ENCODE measurements around the gene HBG2. TPM values are rescaled to one million over a fixed set of nuclear protein-coding genes. Genes with fewer than 3 reads are reported as not detected.

HBG2 gene
- total and polyA plus RNA-seq, 2 of the 8 experiments (the other 6 are each of a cell fraction or from before 2014, with no cell fraction given) = 0.23 TPM; not detected in 1

- FAIRE-seq (no peak), DNase-seq (ENCODE audit: low read depth in 1 of 2, low spot score in 2 of 2) (no peak)
- Histone ChIP-seq H3K27ac (ENCODE audit: low read depth, low read length) (no peak overlapping the region), H3K4me3 (ENCODE audit: extremely low read depth in 1 of 4, insufficient read depth in 2 of 4, low read depth in 3 of 4, low read length in 4 of 4) (no peak overlapping the region), H4K5ac (ENCODE audit: insufficient read length, low read depth, low read length) (no peak overlapping the region), H4K8ac (ENCODE audit: extremely low read depth, insufficient read depth, low read length) (no peak overlapping the region), H4K91ac (replicated peaks; ENCODE audit: insufficient read length, low read length) (no peak overlapping the region), H2BK120ac (replicated peaks; ENCODE audit: low read depth, low read length) (no peak overlapping the region), H3K9me3 (ENCODE audit: insufficient read depth in 2 of 2, low read depth in 1 of 2, low read length in 1 of 2) (no peaks in the 10 kb centered on the region), H3K9ac (replicated peaks in 1 of 4; ENCODE audit: extremely low read depth in 1 of 4, low read depth in 3 of 4, low read length in 3 of 4) (no peak overlapping the region), H3K79me2 (ENCODE audit: control insufficient read depth in 1 of 2, insufficient read depth in 2 of 2, low read length in 2 of 2) (no peaks in the 10 kb centered on the region), H3K27me3 (replicated peaks in 1 of 4; ENCODE audit: control insufficient read depth in 3 of 4, extremely low read depth in 1 of 4, insufficient read depth in 3 of 4, low read length in 3 of 4) (no peaks in the 10 kb centered on the region), H2BK5ac (ENCODE audit: low read depth, low read length) (no peak overlapping the region), H3K23me2 (ENCODE audit: low read depth, low read length) (no peaks in the 10 kb centered on the region; the same call in 1 of the 2 replicates), H3K36me3 (ENCODE audit: control insufficient read depth in 2 of 4, insufficient read depth in 4 of 4, low read length in 3 of 4) (no peaks in the 10 kb centered on the region), H2BK20ac (ENCODE audit: low read length) (no peak overlapping the region), H3K4me1 (replicated peaks in 1 of 4; ENCODE audit: control insufficient read depth in 3 of 4, insufficient read depth in 4 of 4, low read length in 3 of 4) (no peaks in the 10 kb centered on the region), H3K79me1 (ENCODE audit: low read depth, low read length) (no peaks in the 10 kb centered on the region), H2AK5ac (ENCODE audit: low read depth, low read length) (no peak overlapping the region), H2BK12ac (ENCODE audit: low read depth, low read length) (no peak overlapping the region), H3K56ac (replicated peaks; ENCODE audit: insufficient read length, low read depth, low read length) (no peak overlapping the region), H3K4me2 (ENCODE audit: insufficient read depth in 1 of 2, low read depth in 2 of 2, low read length in 2 of 2) (no peak overlapping the region), H3K18ac (ENCODE audit: extremely low read depth, low read length) (no peak overlapping the region), H2AFZ (ENCODE audit: low read length) (no peak overlapping the region), H3K4ac (replicated peaks; ENCODE audit: insufficient read length, low read depth, low read length) (no peak overlapping the region), H4K20me1 (replicated peaks in 1 of 2; ENCODE audit: control insufficient read depth in 1 of 2, insufficient read depth in 2 of 2, low read length in 2 of 2) (no peaks in the 10 kb centered on the region), H3K14ac (ENCODE audit: insufficient read length) (no peak overlapping the region), H3K23ac (ENCODE audit: insufficient read length) (no peak overlapping the region), H2BK15ac (ENCODE audit: low read length) (no peak overlapping the region)
- 91% methylated on average over 5 of the region's 5 CpGs; no CpG with 5 or more reads in 1 of the 2 experiments for WGBS, 2 experiments (ENCODE audit: extremely low coverage in 1 of 2, insufficient coverage in 1 of 2, insufficient read length in 1 of 2, insufficient replicate concordance in 2 of 2, low coverage in 1 of 2, low lambda C conversion rate in 2 of 2, missing lambda C conversion rate in 1 of 2)
- ChIA-PET POLR2A (ENCODE audit: partially characterized antibody) (no interaction called here), CTCF (ENCODE audit: partially characterized antibody) (no interaction called here)
- TF ChIP-seq SIX5 (IDR thresholded peaks at IDR 0.05; ENCODE audit: low read depth, low read length) = no peak
- TF ChIP-seq SRF (IDR thresholded peaks at IDR 0.05; ENCODE audit: low read depth, low read length) = no peak
- no peak for TF ChIP-seq CHD1 (IDR thresholded peaks at IDR 0.05; ENCODE audit: low read depth, low read length)
- TF ChIP-seq ASH2L (IDR thresholded peaks at IDR 0.05; ENCODE audit: low read length) = no peak
- TF ChIP-seq BCL11A (IDR thresholded peaks at IDR 0.05; ENCODE audit: low read depth in 2 of 2, low read length in 2 of 2) = no peak
- no peak for TF ChIP-seq CBX5 (IDR thresholded peaks at IDR 0.05; ENCODE audit: low read depth, low read length)
- TF ChIP-seq RXRA (IDR thresholded peaks at IDR 0.05; ENCODE audit: insufficient read depth, low read depth, low read length) = no peak
These were observed 19.1 kb downstream of the HBG2 start for GRCh38 chr11:5235364-5236095.
